ENCODE measurements around the gene DAAM1. TPM values are rescaled to one million over a fixed set of nuclear protein-coding genes. Genes with fewer than 3 reads are reported as not detected.
A peak's percentile ranks its signal among the peaks of the same experiment; 100 is the strongest.

DAAM1 gene
- polyA plus RNA-seq, 1 of the 3 experiments (the other 2 are of a cell fraction): 5.1 TPM

DNA sequence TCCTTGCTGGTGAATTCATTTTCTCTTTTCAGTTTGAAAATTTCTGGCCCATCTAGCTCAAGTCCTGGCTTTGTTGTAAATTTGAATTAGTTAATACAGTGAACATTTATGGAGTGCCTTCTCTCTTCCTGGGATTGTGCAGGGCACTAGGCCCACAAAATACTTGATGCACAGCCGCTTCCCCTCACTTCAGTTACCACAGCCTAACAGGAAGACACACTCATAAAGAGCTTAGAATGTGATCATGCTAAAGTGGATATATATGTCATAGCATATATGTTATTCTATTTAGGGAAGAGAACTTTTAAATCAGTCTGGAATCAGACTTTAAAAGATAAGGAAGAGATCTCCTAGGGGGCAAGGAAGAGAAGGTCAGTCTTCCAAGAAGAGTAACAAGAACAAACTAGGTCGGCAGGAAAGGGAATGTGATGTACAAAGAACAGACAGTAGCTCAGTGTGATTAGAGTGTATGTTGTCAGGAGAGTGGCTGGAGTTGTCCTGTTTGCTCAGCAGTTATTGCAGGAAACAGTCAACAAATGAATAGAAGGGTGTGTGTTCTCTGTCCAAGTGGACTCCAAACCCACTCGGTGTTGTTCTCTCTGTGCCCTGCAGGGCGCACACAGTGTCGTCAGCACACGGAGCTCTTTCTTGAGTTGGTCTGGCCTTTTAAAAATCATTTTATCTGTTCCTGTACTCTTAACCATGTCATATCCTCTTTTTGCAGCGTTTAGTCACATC lies 74.4 kb downstream of the DAAM1 start:
- TF ChIP-seq, protein P1, sequence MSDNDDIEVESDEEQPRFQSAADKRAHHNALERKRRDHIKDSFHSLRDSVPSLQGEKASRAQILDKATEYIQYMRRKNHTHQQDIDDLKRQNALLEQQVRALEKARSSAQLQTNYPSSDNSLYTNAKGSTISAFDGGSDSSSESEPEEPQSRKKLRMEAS (IDR thresholded peaks at IDR 0.05; ENCODE audit: low read depth): no peak
- TF ChIP-seq, protein P2, sequence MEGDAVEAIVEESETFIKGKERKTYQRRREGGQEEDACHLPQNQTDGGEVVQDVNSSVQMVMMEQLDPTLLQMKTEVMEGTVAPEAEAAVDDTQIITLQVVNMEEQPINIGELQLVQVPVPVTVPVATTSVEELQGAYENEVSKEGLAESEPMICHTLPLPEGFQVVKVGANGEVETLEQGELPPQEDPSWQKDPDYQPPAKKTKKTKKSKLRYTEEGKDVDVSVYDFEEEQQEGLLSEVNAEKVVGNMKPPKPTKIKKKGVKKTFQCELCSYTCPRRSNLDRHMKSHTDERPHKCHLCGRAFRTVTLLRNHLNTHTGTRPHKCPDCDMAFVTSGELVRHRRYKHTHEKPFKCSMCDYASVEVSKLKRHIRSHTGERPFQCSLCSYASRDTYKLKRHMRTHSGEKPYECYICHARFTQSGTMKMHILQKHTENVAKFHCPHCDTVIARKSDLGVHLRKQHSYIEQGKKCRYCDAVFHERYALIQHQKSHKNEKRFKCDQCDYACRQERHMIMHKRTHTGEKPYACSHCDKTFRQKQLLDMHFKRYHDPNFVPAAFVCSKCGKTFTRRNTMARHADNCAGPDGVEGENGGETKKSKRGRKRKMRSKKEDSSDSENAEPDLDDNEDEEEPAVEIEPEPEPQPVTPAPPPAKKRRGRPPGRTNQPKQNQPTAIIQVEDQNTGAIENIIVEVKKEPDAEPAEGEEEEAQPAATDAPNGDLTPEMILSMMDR (IDR thresholded peaks at IDR 0.05): peak; percentile 22; the same call in 1 of the 2 replicates
- TF ChIP-seq RFX5 (IDR thresholded peaks at IDR 0.05; ENCODE audit: low read length) (no peak), NRF1 (IDR thresholded peaks at IDR 0.05; ENCODE audit: low read depth, low read length) (no peak), YY1 (IDR thresholded peaks at IDR 0.05; ENCODE audit: low read depth) (no peak), FOXJ3 (CRISPR knock-in tag; IDR thresholded peaks at IDR 0.05) (no peak), TEAD4 (IDR thresholded peaks at IDR 0.05; ENCODE audit: borderline replicate concordance, insufficient read depth) (no peak), EP300 (IDR thresholded peaks at IDR 0.05; ENCODE audit: borderline replicate concordance in 1 of 2, low read depth in 1 of 2, low read length in 1 of 2) (no peak)
- no peaks in the 10 kb centered on the region for H3K79me2 ChIP-seq (ENCODE audit: insufficient read depth)
- CTCF ChIA-PET: interaction anchor here (0.7 to 1.2 kb wide), 2 partner anchors 9 to 50 kb away, joined by 3 to 5 read pairs; no protein-coding TSS in a partner anchor
- no peaks in the 10 kb centered on the region for H3K9me2 ChIP-seq
- peaks cover 12 to 17% of the 10 kb centered on the region in 2 experiments for H3K36me3 ChIP-seq (replicated peaks in 1 of 2; ENCODE audit: control insufficient read depth in 1 of 2, insufficient read depth in 2 of 2, low read length in 1 of 2)
- no peak overlapping the region for H3K27ac ChIP-seq (ENCODE audit: low read depth in 2 of 2, low read length in 1 of 2)
- peaks cover 4% of the 10 kb centered on the region for H3F3A ChIP-seq (replicated peaks; ENCODE audit: insufficient read depth)
- H3K9ac ChIP-seq: no peak overlapping the region
- 78% methylated on average over 7 of the region's 7 CpGs for WGBS (ENCODE audit: low lambda C conversion rate)
- peaks cover 2 to 5% of the 10 kb centered on the region in 2 experiments; a peak in 2 of 4 replicates for H3K4me1 ChIP-seq (ENCODE audit: control insufficient read depth in 1 of 2, insufficient read depth in 2 of 2, low read depth in 1 of 2, low read length in 1 of 2)
- H3K4me3 ChIP-seq (ENCODE audit: low read depth in 2 of 2, low read length in 1 of 2): no peak overlapping the region
- DNase-seq: no peak
- H3K4me2 ChIP-seq: no peak overlapping the region
- H2AFZ ChIP-seq (ENCODE audit: low read depth): no peak overlapping the region
- no peaks in the 10 kb centered on the region for H3K27me3 ChIP-seq (ENCODE audit: insufficient read depth)
- H4K20me1 ChIP-seq (ENCODE audit: insufficient read depth): no peaks in the 10 kb centered on the region
- no peaks in the 10 kb centered on the region for H3K9me3 ChIP-seq
- POLR2A ChIA-PET: no interaction called here

DNA sequence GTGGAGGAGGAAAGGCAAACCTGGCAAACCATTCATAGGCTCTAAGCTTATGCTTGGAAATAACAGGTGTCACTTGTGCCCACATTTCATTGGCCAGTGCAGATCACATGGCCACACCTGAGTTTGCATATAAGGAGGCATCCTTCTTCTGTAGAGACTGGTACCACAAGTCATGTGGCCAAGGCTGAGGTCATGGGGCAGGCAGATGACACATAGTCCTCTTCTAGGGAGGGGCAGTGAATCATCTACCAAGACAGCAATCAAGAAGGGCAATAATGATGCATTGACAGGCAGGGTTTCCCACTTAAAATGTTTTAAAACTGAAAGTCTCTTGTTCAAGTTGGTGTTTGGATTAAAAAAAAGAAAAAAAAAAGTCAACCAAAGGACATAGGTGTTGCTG lies 77.3 kb downstream of the DAAM1 start:
- H2AFZ ChIP-seq (ENCODE audit: low read depth): no peak overlapping the region
- TF ChIP-seq, protein P3, sequence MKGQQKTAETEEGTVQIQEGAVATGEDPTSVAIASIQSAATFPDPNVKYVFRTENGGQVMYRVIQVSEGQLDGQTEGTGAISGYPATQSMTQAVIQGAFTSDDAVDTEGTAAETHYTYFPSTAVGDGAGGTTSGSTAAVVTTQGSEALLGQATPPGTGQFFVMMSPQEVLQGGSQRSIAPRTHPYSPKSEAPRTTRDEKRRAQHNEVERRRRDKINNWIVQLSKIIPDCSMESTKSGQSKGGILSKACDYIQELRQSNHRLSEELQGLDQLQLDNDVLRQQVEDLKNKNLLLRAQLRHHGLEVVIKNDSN (IDR thresholded peaks at IDR 0.05; ENCODE audit: borderline replicate concordance, low read depth): peak; percentile 26; the same call in 1 of the 2 replicates
- TF ChIP-seq RCOR1 (IDR thresholded peaks at IDR 0.05; ENCODE audit: low read length): no peak
- TF ChIP-seq FOXM1 (IDR thresholded peaks at IDR 0.05; ENCODE audit: low read depth): no peak
- TF ChIP-seq POLR2AphosphoS5 (IDR thresholded peaks at IDR 0.05; ENCODE audit: low read depth, low read length): no peak
- no peak for TF ChIP-seq NFIC (IDR thresholded peaks at IDR 0.05; ENCODE audit: borderline replicate concordance)
- TF ChIP-seq YY1 (IDR thresholded peaks at IDR 0.05; ENCODE audit: low read depth): no peak
- TF ChIP-seq, protein P4, sequence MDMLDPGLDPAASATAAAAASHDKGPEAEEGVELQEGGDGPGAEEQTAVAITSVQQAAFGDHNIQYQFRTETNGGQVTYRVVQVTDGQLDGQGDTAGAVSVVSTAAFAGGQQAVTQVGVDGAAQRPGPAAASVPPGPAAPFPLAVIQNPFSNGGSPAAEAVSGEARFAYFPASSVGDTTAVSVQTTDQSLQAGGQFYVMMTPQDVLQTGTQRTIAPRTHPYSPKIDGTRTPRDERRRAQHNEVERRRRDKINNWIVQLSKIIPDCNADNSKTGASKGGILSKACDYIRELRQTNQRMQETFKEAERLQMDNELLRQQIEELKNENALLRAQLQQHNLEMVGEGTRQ (IDR thresholded peaks at IDR 0.05; ENCODE audit: borderline replicate concordance, low read depth, low read length): no peak
- no peak for TF ChIP-seq SIN3A (IDR thresholded peaks at IDR 0.05; ENCODE audit: borderline replicate concordance, low read depth, low read length)
- H3K36me3 ChIP-seq (replicated peaks in 1 of 2; ENCODE audit: control insufficient read depth in 1 of 2, insufficient read depth in 2 of 2, low read length in 1 of 2): peaks cover 16 to 17% of the 10 kb centered on the region in 2 experiments
- H3K9me3 ChIP-seq: no peaks in the 10 kb centered on the region
- H3F3A ChIP-seq (replicated peaks; ENCODE audit: insufficient read depth): peaks cover 16% of the 10 kb centered on the region
- H3K4me3 ChIP-seq (ENCODE audit: low read depth in 2 of 2, low read length in 1 of 2): no peak overlapping the region
- no peak overlapping the region for H3K27ac ChIP-seq (ENCODE audit: low read depth in 2 of 2, low read length in 1 of 2)
- H3K27me3 ChIP-seq (ENCODE audit: insufficient read depth): no peaks in the 10 kb centered on the region
- no peak overlapping the region for H3K9ac ChIP-seq
- no peaks in the 10 kb centered on the region for H4K20me1 ChIP-seq (ENCODE audit: insufficient read depth)
- ChIA-PET CTCF (no interaction called here), POLR2A (no interaction called here)
- DNase-seq: no peak
- no peaks in the 10 kb centered on the region for H3K79me2 ChIP-seq (ENCODE audit: insufficient read depth)
- H3K9me2 ChIP-seq: no peaks in the 10 kb centered on the region
- peaks cover 0 to 13% of the 10 kb centered on the region in 2 experiments; a peak in 1 of 4 replicates for H3K4me1 ChIP-seq (ENCODE audit: control insufficient read depth in 1 of 2, insufficient read depth in 2 of 2, low read depth in 1 of 2, low read length in 1 of 2)
- H3K4me2 ChIP-seq: no peak overlapping the region
